Measurements from ENCODE around the gene S1PR2. TPM values are rescaled to one million over a fixed set of nuclear protein-coding genes. Genes with fewer than 3 reads are reported as not detected.

The S1PR2 gene
- total and polyA plus RNA-seq, 9 of the 15 experiments (the other 6 are each of a cell fraction or from before 2014, with no cell fraction given) = 1.5 to 3.9 (median 2.0) TPM

- TF ChIP-seq ZNF282 (CRISPR knock-in tag; IDR thresholded peaks at IDR 0.05) = no peak
- TF ChIP-seq RBM39 (optimal IDR thresholded peaks at IDR 0.05; ENCODE audit: low read depth, low read length) = no peak
These were observed 3.9 kb upstream of the S1PR2 start (continued) for GRCh38 chr19:10235003-10235402.

GRCh38 chr19:10233946-10234345, 2.8 kb upstream of the S1PR2 start:
- no peak for FAIRE-seq
- no TSS peak for BruUV-seq (replicated peaks)
- Histone ChIP-seq H3K4me1 (replicated peaks in 1 of 2; ENCODE audit: control insufficient read depth in 2 of 2, insufficient read depth in 2 of 2, low read length in 2 of 2) (peaks cover 25 to 38% of the 10 kb centered on the region in 2 experiments), H4K20me1 (replicated peaks; ENCODE audit: control insufficient read depth, insufficient read depth, low read length) (no peaks in the 10 kb centered on the region), H3K9me3 (replicated peaks; ENCODE audit: control insufficient read depth, insufficient read depth, low read depth, low read length) (no peaks in the 10 kb centered on the region), H3K27me3 (ENCODE audit: control insufficient read depth in 2 of 2, insufficient read depth in 2 of 2, low read length in 2 of 2) (no peaks in the 10 kb centered on the region), H3K9me1 (ENCODE audit: control insufficient read depth, insufficient read depth, low read length) (no peaks in the 10 kb centered on the region), H3K79me2 (ENCODE audit: control insufficient read depth, insufficient read depth, low read length) (peaks cover 17% of the 10 kb centered on the region), H3K27ac (ENCODE audit: extremely low read depth, low read depth, low read length) (no peak overlapping the region), H3K4me2 (ENCODE audit: insufficient read depth, low read length) (no peak overlapping the region), H3K9ac (ENCODE audit: insufficient read depth in 1 of 2, low read depth in 2 of 2, low read length in 2 of 2) (no peak overlapping the region; a peak in 1 of 4 replicates), H3K36me3 (ENCODE audit: control insufficient read depth, insufficient read depth, low read length) (no peaks in the 10 kb centered on the region), H2AFZ (ENCODE audit: low read depth, low read length) (no peak overlapping the region), H3K4me3 (no peak overlapping the region)
- 72% methylated on average over 3 of the region's 4 CpGs for WGBS (ENCODE audit: insufficient coverage, low coverage, missing lambda C conversion rate)
- CTCF ChIA-PET (ENCODE audit: low intra/inter-chr PET ratio) = interaction anchor here (0.6 kb wide), 1 partner anchor 388 kb away, joined by 3 read pairs; no protein-coding TSS in a partner anchor
- in situ Hi-C loops (cut with MboI) (no loop called here), intact Hi-C loops (cut with micrococcal nuclease) (no loop called here)
- no peak for DNase-seq (ENCODE audit: extremely low read depth in 1 of 4, low spot score in 3 of 4)
- no peak for ATAC-seq
- POLR2A ChIA-PET = interaction anchor here (0.8 kb wide), 1 partner anchor 61 kb away, joined by 3 read pairs; no protein-coding TSS in a partner anchor
- TF ChIP-seq MECOM (CRISPR knock-in tag; IDR thresholded peaks at IDR 0.05) (no peak), ATF4 (CRISPR knock-in tag; IDR thresholded peaks at IDR 0.05) (no peak), BACH1 (tag; IDR thresholded peaks at IDR 0.05) (no peak), ZNF696 (CRISPR knock-in tag; conservative IDR thresholded peaks at IDR 0.05) (no peak), ZNF444 (CRISPR knock-in tag; IDR thresholded peaks at IDR 0.05) (no peak), CEBPG (CRISPR knock-in tag; IDR thresholded peaks at IDR 0.05) (no peak), CEBPG (tag; conservative IDR thresholded peaks at IDR 0.05 in 1 of 2, IDR thresholded peaks at IDR 0.05 in 1 of 2) (no peak), MGA (IDR thresholded peaks at IDR 0.05) (no peak)

Measured in K562 (cell line).